IMR-90 (cell line): Measurements from ENCODE around the gene RET. TPM values are rescaled to one million over a fixed set of nuclear protein-coding genes. Genes with fewer than 3 reads are reported as not detected.

Experiments used
- ATAC-seq: fragments of 200-7000 bp; cut with Tn5 transposase; 2 replicates; pipeline ENCODE4 v1.9.1; 2020; ENCODE audit warnings: low read depth, mild to moderate bottlenecking, moderate library complexity
- BruUV-seq: library from RNA; stranded (reverse); fragments of 400-500 nt; replicated peaks from 2 replicates; lab custom pipeline; 2021; lab: Mats Ljungman, UMichigan
- CTCF ChIA-PET: fragments of 300-600 bp; formaldehyde crosslinking; extraction: SDS; loops from one replicate; lab custom pipeline; 2021; ENCODE audit warnings: antibody characterized with exemption; lab: Yijun Ruan, JAX
- POLR2A ChIA-PET: fragments of 300-600 bp; sonication (Branson Sonifier 250); formaldehyde crosslinking; loops from one replicate; lab custom pipeline; 2022; ENCODE audit warnings: antibody characterized with exemption; ENCODE audit not compliant: unreplicated experiment; lab: Charles Lee
- DNase-seq: peaks from one replicate; pipeline ENCODE4 v3.0.0; 2013
- H2AFZ ChIP-seq: replicated peaks from 2 replicates; pipeline ENCODE3; 2013; ENCODE audit warnings: low read length, mild to moderate bottlenecking; ENCODE audit not compliant: poor library complexity
- H2AK5ac ChIP-seq: 2 replicates; pipeline ENCODE4 v1.6.1; 2013; ENCODE audit warnings: low read depth, low read length, inconsistent platforms
- H2AK9ac ChIP-seq: replicated peaks from 2 replicates; pipeline ENCODE3; 2013; ENCODE audit warnings: mild to moderate bottlenecking, low read depth, low read length, moderate library complexity; ENCODE audit not compliant: poor library complexity
- H2BK120ac ChIP-seq: 2 replicates; pipeline ENCODE4 v1.6.1; 2013; ENCODE audit warnings: low read depth, low read length, inconsistent platforms
- H2BK15ac ChIP-seq: 3 replicates; pipeline ENCODE4 v1.6.1; 2013; ENCODE audit warnings: low read depth, low read length, inconsistent platforms
- H2BK20ac ChIP-seq: 2 replicates; pipeline ENCODE4 v1.6.1; 2013; ENCODE audit warnings: low read depth, mild to moderate bottlenecking, inconsistent platforms, low read length, moderate library complexity
- H2BK5ac ChIP-seq: 2 replicates; pipeline ENCODE4 v1.6.1; 2013; ENCODE audit warnings: mild to moderate bottlenecking, low read depth, low read length, inconsistent platforms; ENCODE audit not compliant: poor library complexity, severe bottlenecking
- H3K14ac ChIP-seq: replicated peaks from 2 replicates; pipeline ENCODE4 v1.6.1; 2013; ENCODE audit warnings: low read depth, low read length, inconsistent platforms
- H3K18ac ChIP-seq: 2 replicates; pipeline ENCODE4 v1.6.1; 2013; ENCODE audit warnings: low read depth, low read length, control low read depth
- H3K23ac ChIP-seq: 2 replicates; pipeline ENCODE4 v1.6.1; 2013; ENCODE audit warnings: low read depth, low read length, inconsistent platforms
- H3K27ac ChIP-seq: 2 replicates; pipeline ENCODE4 v1.5.1; 2013; ENCODE audit warnings: mild to moderate bottlenecking, control low read depth, low read length; ENCODE audit not compliant: insufficient read depth
- H3K27me3 ChIP-seq: 2 replicates; pipeline ENCODE4 v1.6.1; 2013; ENCODE audit warnings: low read length; ENCODE audit not compliant: control insufficient read depth, insufficient read depth
- H3K36me3 ChIP-seq: 2 replicates; pipeline ENCODE4 v1.6.1; 2013; ENCODE audit warnings: low read length, mixed read lengths; ENCODE audit not compliant: control insufficient read depth, insufficient read depth
- H3K4ac ChIP-seq: 2 replicates; pipeline ENCODE4 v1.6.1; 2013; ENCODE audit warnings: low read depth, low read length, inconsistent platforms
- H3K4me1 ChIP-seq: 2 replicates; pipeline ENCODE4 v1.6.1; 2013; ENCODE audit warnings: low read length, mixed read lengths; ENCODE audit not compliant: control insufficient read depth, insufficient read depth
- H3K4me2 ChIP-seq: 2 replicates; pipeline ENCODE4 v1.6.1; 2013; ENCODE audit warnings: low read depth, mild to moderate bottlenecking, control low read depth, low read length, moderate library complexity
- H3K4me3 ChIP-seq: 2 replicates; pipeline ENCODE4 v1.5.1; 2013; ENCODE audit warnings: low read depth, mild to moderate bottlenecking, control low read depth, low read length, moderate library complexity; ENCODE audit not compliant: insufficient read depth
- H3K56ac ChIP-seq: 2 replicates; pipeline ENCODE4 v1.6.1; 2013; ENCODE audit warnings: low read length, inconsistent platforms; ENCODE audit not compliant: insufficient read depth; ENCODE audit errors: extremely low read depth
- H3K79me1 ChIP-seq, 2 experiments: 2 replicates each; pipeline ENCODE4 v1.6.1; 2013; ENCODE audit warnings: low read length in 2 of 2, inconsistent platforms in 1 of 2, low read depth in 1 of 2
- H3K9ac ChIP-seq: 2 replicates; pipeline ENCODE4 v1.6.1; 2013; ENCODE audit warnings: low read depth, low read length, control low read depth
- H3K9me1 ChIP-seq: 2 replicates; pipeline ENCODE4 v1.6.1; 2013; ENCODE audit warnings: low read length, inconsistent platforms; ENCODE audit not compliant: insufficient read depth
- H3K9me3 ChIP-seq: 2 replicates; pipeline ENCODE4 v1.6.1; 2013; ENCODE audit warnings: low read length; ENCODE audit not compliant: control insufficient read depth, insufficient read depth
- H4K20me1 ChIP-seq: 2 replicates; pipeline ENCODE4 v1.6.1; 2013; ENCODE audit warnings: low read length, inconsistent platforms; ENCODE audit not compliant: insufficient read depth
- H4K5ac ChIP-seq: 2 replicates; pipeline ENCODE4 v1.6.1; 2013; ENCODE audit warnings: mild to moderate bottlenecking, low read depth, low read length, control low read depth
- H4K8ac ChIP-seq, 2 experiments: 2 replicates each; pipeline ENCODE4 v1.6.1; 2013; ENCODE audit warnings: low read depth in 2 of 2, low read length in 2 of 2, control low read depth in 1 of 2, inconsistent platforms in 1 of 2
- H4K91ac ChIP-seq: 2 replicates; pipeline ENCODE4 v1.6.1; 2013; ENCODE audit warnings: low read depth, low read length, inconsistent platforms; ENCODE audit not compliant: insufficient read depth
- BHLHE40 ChIP-seq: fragments of 150-350 bp; IDR thresholded peaks from 2 replicates; pipeline ENCODE4 v1.6.1; 2016; ENCODE audit warnings: mild to moderate bottlenecking, low read depth, low read length
- CEBPB ChIP-seq: IDR thresholded peaks from 2 replicates; pipeline ENCODE4 v1.6.1; 2012; ENCODE audit warnings: low read depth, low read length, improper control_type of control experiment
- CHD1 ChIP-seq: IDR thresholded peaks from 2 replicates; pipeline ENCODE4 v1.6.1; 2012; ENCODE audit warnings: low read depth, low read length, improper control_type of control experiment
- FOS ChIP-seq: fragments of 150-350 bp; IDR thresholded peaks from 2 replicates; pipeline ENCODE4 v1.6.1; 2016; ENCODE audit warnings: low read depth, low read length
- MAFK ChIP-seq: IDR thresholded peaks from 2 replicates; pipeline ENCODE4 v1.6.1; 2012; ENCODE audit warnings: low read depth, low read length, improper control_type of control experiment
- MAZ ChIP-seq: IDR thresholded peaks from 2 replicates; pipeline ENCODE4 v1.6.1; 2012; ENCODE audit warnings: low read depth, mild to moderate bottlenecking, low read length, improper control_type of control experiment, moderate library complexity, borderline replicate concordance
- MXI1 ChIP-seq: IDR thresholded peaks from 2 replicates; pipeline ENCODE4 v1.6.1; 2012; ENCODE audit warnings: low read depth, mild to moderate bottlenecking, low read length, moderate library complexity, borderline replicate concordance
- NFE2L2 ChIP-seq: fragments of 150-350 bp; IDR thresholded peaks from 2 replicates; pipeline ENCODE4 v1.6.1; 2016; ENCODE audit warnings: low read depth, mild to moderate bottlenecking, low read length
- POLR2A ChIP-seq: IDR thresholded peaks from 2 replicates; pipeline ENCODE4 v1.6.1; 2012; ENCODE audit warnings: mild to moderate bottlenecking, low read depth, low read length
- RAD21 ChIP-seq: IDR thresholded peaks from 2 replicates; pipeline ENCODE4 v1.6.1; 2012; ENCODE audit warnings: low read length, improper control_type of control experiment
- RCOR1 ChIP-seq: IDR thresholded peaks from 2 replicates; pipeline ENCODE4 v1.6.1; 2012; ENCODE audit warnings: mild to moderate bottlenecking, low read length, improper control_type of control experiment; ENCODE audit not compliant: insufficient replicate concordance
- RFX5 ChIP-seq: IDR thresholded peaks from 2 replicates; pipeline ENCODE4 v1.8.0; 2012; ENCODE audit warnings: low read depth, mild to moderate bottlenecking, low read length, moderate library complexity
- SMC3 ChIP-seq: fragments of 150-350 bp; IDR thresholded peaks from 2 replicates; pipeline ENCODE4 v1.6.1; 2016; ENCODE audit warnings: low read depth, mild to moderate bottlenecking, antibody characterized with exemption, low read length, moderate library complexity
- WGBS, 2 experiments: methylation state at CpG; one replicate each; pipeline versions ENCODE4 v1.1.5 to v1.1.7; 2013; ENCODE audit warnings: missing lambda C conversion rate in 2 of 2; ENCODE audit not compliant: insufficient read length in 1 of 2; ENCODE audit errors: extremely low coverage in 2 of 2; 5-methylcytosine and 5-hydroxymethylcytosine counted together
- dilution Hi-C: fragments of 300-500 bp; cut with HindIII; formaldehyde crosslinking; loops from one replicate; pipeline ENCODE4 v1.14.3; 2018; ENCODE audit warnings: low sequenced_read_pairs; ENCODE audit not compliant: unreplicated experiment
- in situ Hi-C: fragments of 300-500 bp; cut with MboI; formaldehyde crosslinking; loops from 3 replicates; pipeline ENCODE4 v1.14.3; 2019; ENCODE audit warnings: low sequenced_read_pairs, inconsistent platforms, mixed read lengths
- intact Hi-C: fragments of 100-400 bp; cut with micrococcal nuclease; formaldehyde crosslinking; loops from 2 replicates; pipeline ENCODE4 v1.10.0; 2022
- polyA plus RNA-seq, 3 experiments: library from polyadenylated mRNA; depleted of rRNA; stranded (reverse); fragments of >200 nt; gene quantifications; 2 replicates each; pipeline ENCODE4 v1.2.3, GENCODE V29; 2012; ENCODE audit warnings: low replicate concordance in 1 of 3
- total RNA-seq: library from RNA; depleted of rRNA; stranded (reverse); fragments of >200 nt; gene quantifications from 2 replicates; pipeline ENCODE4 v1.2.3, GENCODE V29; 2012
- TF ChIP-seq, protein P1 (sequence below): fragments of 150-350 bp; IDR thresholded peaks from 2 replicates; pipeline ENCODE4 v1.6.1; 2016; ENCODE audit warnings: low read depth, mild to moderate bottlenecking, low read length, moderate library complexity, borderline replicate concordance
- TF ChIP-seq, protein P2 (sequence below): fragments of 150-350 bp; IDR thresholded peaks from 2 replicates; pipeline ENCODE4 v1.6.1; 2017; ENCODE audit warnings: mild to moderate bottlenecking, antibody characterized with exemption, low read length, low read depth

The RET gene
- total and polyA plus RNA-seq, 2 of the 4 experiments (the other 2 are of a cell fraction): 0.10 to 0.18 TPM

- POLR2A ChIA-PET: interaction anchor here (1.0 to 1.4 kb wide), 2 partner anchors 9 to 53 kb away, joined by 4 to 6 read pairs; no protein-coding TSS in a partner anchor
- CTCF ChIA-PET: no interaction called here
- H4K91ac ChIP-seq: peak within 1 kb of the TSS; percentile 93
- H3K27me3 ChIP-seq: no peaks in the 10 kb centered on the region; the same call in 1 of the 2 replicates
- peaks cover 5% of the 10 kb centered on the region; the same call in 1 of the 2 replicates for H3K9me1 ChIP-seq
- in situ Hi-C loops: loop anchor here (25.0 kb wide), 1 partner anchor 1849 kb away; the partner anchor contains the start of gene DEPP1
- H2BK5ac ChIP-seq: peak within 1 kb of the TSS; percentile 86
- H3K4ac ChIP-seq: peak within 1 kb of the TSS; percentile 91
- peak within 1 kb of the TSS; percentile 98 for H3K4me3 ChIP-seq
- H3K4me2 ChIP-seq: peak within 1 kb of the TSS; percentile 93
- H3K4me1 ChIP-seq: peaks cover 6% of the 10 kb centered on the region
- DNase-seq (peak; percentile 86), ATAC-seq (peak; percentile 68)
- peak within 1 kb of the TSS; percentile 94 for H2AK9ac ChIP-seq
- H3K36me3 ChIP-seq: no peaks in the 10 kb centered on the region
- peak within 1 kb of the TSS; percentile 94 for H3K27ac ChIP-seq
- H2AK5ac ChIP-seq: peak within 1 kb of the TSS; percentile 71
- dilution Hi-C loops: no loop called here
- peaks cover 9 to 43% of the 10 kb centered on the region in 2 experiments; a peak in 3 of 4 replicates for H3K79me1 ChIP-seq
- H2BK20ac ChIP-seq: peak within 1 kb of the TSS; percentile 51
- H3K9ac ChIP-seq: peak within 1 kb of the TSS; percentile 95
- WGBS, 2 experiments: 0% methylated on average over 20 of the region's 93 CpGs; no CpG with 5 or more reads in 1 of the 2 experiments
- H3K18ac ChIP-seq: peak within 1 kb of the TSS; percentile 89
- peak within 1 kb of the TSS; percentile 92 for H2BK120ac ChIP-seq
- H3K9me3 ChIP-seq: no peaks in the 10 kb centered on the region
- H4K20me1 ChIP-seq: peaks cover 35% of the 10 kb centered on the region
- intact Hi-C loops: loop anchor here (1.0 to 5.0 kb wide), 2 partner anchors 210 to 269 kb away; partner anchors contain the start of gene HNRNPF
- peak within 1 kb of the TSS; percentile 94 for H2AFZ ChIP-seq
- no TSS peak for BruUV-seq
- peak within 1 kb of the TSS; percentile 90 for H3K23ac ChIP-seq
- H3K14ac ChIP-seq: peak within 1 kb of the TSS; percentile 95
- peak within 1 kb of the TSS; percentile 89 for H3K56ac ChIP-seq
- peak within 1 kb of the TSS; percentile 97 for H4K5ac ChIP-seq
- peak within 1 kb of the TSS; percentile 92 to 99 for H4K8ac ChIP-seq
- H2BK15ac ChIP-seq: peak within 1 kb of the TSS; percentile 42; the same call in 1 of the 3 replicates
- TF ChIP-seq RCOR1 (no peak), RFX5 (no peak), BHLHE40 (no peak), MXI1 (peak; percentile 43; the same call in 1 of the 2 replicates), NFE2L2 (no peak), CHD1 (no peak; the same call in 1 of the 2 replicates), SMC3 (no peak), CEBPB (no peak), FOS (no peak), RAD21 (no peak), MAZ (peak; percentile 47; the same call in 1 of the 2 replicates), POLR2A (peak; percentile 84), MAFK (no peak)
- TF ChIP-seq, protein P1, sequence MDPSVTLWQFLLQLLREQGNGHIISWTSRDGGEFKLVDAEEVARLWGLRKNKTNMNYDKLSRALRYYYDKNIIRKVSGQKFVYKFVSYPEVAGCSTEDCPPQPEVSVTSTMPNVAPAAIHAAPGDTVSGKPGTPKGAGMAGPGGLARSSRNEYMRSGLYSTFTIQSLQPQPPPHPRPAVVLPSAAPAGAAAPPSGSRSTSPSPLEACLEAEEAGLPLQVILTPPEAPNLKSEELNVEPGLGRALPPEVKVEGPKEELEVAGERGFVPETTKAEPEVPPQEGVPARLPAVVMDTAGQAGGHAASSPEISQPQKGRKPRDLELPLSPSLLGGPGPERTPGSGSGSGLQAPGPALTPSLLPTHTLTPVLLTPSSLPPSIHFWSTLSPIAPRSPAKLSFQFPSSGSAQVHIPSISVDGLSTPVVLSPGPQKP: no peak
- TF ChIP-seq, protein P2, sequence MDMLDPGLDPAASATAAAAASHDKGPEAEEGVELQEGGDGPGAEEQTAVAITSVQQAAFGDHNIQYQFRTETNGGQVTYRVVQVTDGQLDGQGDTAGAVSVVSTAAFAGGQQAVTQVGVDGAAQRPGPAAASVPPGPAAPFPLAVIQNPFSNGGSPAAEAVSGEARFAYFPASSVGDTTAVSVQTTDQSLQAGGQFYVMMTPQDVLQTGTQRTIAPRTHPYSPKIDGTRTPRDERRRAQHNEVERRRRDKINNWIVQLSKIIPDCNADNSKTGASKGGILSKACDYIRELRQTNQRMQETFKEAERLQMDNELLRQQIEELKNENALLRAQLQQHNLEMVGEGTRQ: no peak
Measured at GRCh38 chr10:43138021-43138756, 61.3 kb downstream of the RET start, which contains the start of gene CSGALNACT2. CSGALNACT2 (plus strand) TSS chr10:43138445; CDS start chr10:43155150, 16,705 bp downstream.
